Gastrocnemius medialis (tissue), 4 donors: ENCODE data around the gene THSD4.

Experiments
- CTCF ChIP-seq, 5 experiments: fragments of 450-650 bp in 3 of 5; fragments of 200-600 bp in 2 of 5; sonication (generic) in 2 of 5; IDR thresholded peaks in 4 of 5; conservative IDR thresholded peaks in 1 of 5; 1 replicate in 4 of 5; 2 replicates in 1 of 5; pipeline ENCODE4 v1.5.1; 2016 to 2019; ENCODE audit warnings: antibody characterized with exemption in 5 of 5, mild to moderate bottlenecking in 3 of 5, moderate library complexity in 3 of 5
- POLR2A ChIP-seq, 2 donors: fragments of 450-650 bp; IDR thresholded peaks; one replicate each; pipeline ENCODE4 v1.6.1; 2017; ENCODE audit warnings: antibody characterized with exemption in 2 of 2, mild to moderate bottlenecking in 2 of 2, moderate library complexity in 2 of 2

- no peak for TF ChIP-seq CTCF (IDR thresholded peaks at IDR 0.05 in 4 of 5, conservative IDR thresholded peaks at IDR 0.05 in 1 of 5)
- TF ChIP-seq POLR2A (IDR thresholded peaks at IDR 0.05), result no peak
These were observed 469.9 kb downstream of the THSD4 start for GRCh38 chr15:71585159-71585558.
